B cell (primary cell): ENCODE data around the gene EXOC6B. TPM values are rescaled to one million over a fixed set of nuclear protein-coding genes. Genes with fewer than 3 reads are reported as not detected.

ENCODE experiments used
- ATAC-seq: fragments of 200-7000 bp; cut with Tn5 transposase; one replicate; pipeline ENCODE4 v1.10.0; 2021; ENCODE audit warnings: low read depth, mild to moderate bottlenecking, moderate number of reproducible peaks, moderate library complexity
- CTCF ChIA-PET: fragments of 350-600 bp; sonication (Branson Sonifier 250); formaldehyde crosslinking; loops from one replicate; lab custom pipeline; 2021; ENCODE audit warnings: antibody characterized with exemption, inconsistent platforms; lab: Charles Lee
- POLR2A ChIA-PET: fragments of 350-600 bp; sonication (Branson Sonifier 250); formaldehyde crosslinking; loops from one replicate; lab custom pipeline; 2021; ENCODE audit warnings: antibody characterized with exemption; lab: Charles Lee
- DNase-seq: peaks from one replicate; pipeline ENCODE4 v3.0.0; 2013
- H2AFZ ChIP-seq: 2 replicates; pipeline ENCODE4 v1.6.1; 2012; ENCODE audit warnings: mild to moderate bottlenecking, low read depth, low read length; ENCODE audit not compliant: insufficient read depth, poor library complexity, severe bottlenecking
- H3K27ac ChIP-seq, 2 donors: 1 replicate in 1 of 2; 2 replicates in 1 of 2; pipeline ENCODE4 v1.5.1; 2012 to 2013; ENCODE audit warnings: low read length in 2 of 2, mild to moderate bottlenecking in 2 of 2, moderate library complexity in 1 of 2
- H3K27me3 ChIP-seq, 4 experiments: fragments of 200-600 bp in 1 of 4; sonication (generic) in 1 of 4; replicated peaks in 1 of 4; 1 replicate in 2 of 4; 2 replicates in 2 of 4; pipeline versions ENCODE4 v1.6.1 to v1.7.0; 2013 to 2016; ENCODE audit warnings: low read length in 3 of 4, mild to moderate bottlenecking in 2 of 4, mixed read lengths in 1 of 4, moderate library complexity in 1 of 4; ENCODE audit not compliant: insufficient read depth in 4 of 4, control insufficient read depth in 3 of 4; ENCODE audit errors: control extremely low read depth in 1 of 4
- H3K36me3 ChIP-seq, 2 experiments: replicated peaks in 1 of 2; 1 replicate in 1 of 2; 2 replicates in 1 of 2; pipeline versions ENCODE4 v1.6.1 to v1.7.1; 2013; ENCODE audit warnings: low read length in 1 of 2; ENCODE audit not compliant: insufficient read depth in 2 of 2, control insufficient read depth in 1 of 2; ENCODE audit errors: control extremely low read depth in 1 of 2, extremely low read depth in 1 of 2
- H3K4me1 ChIP-seq, 2 donors: fragments of 200-600 bp in 1 of 2; sonication (generic) in 1 of 2; 1 replicate in 1 of 2; 2 replicates in 1 of 2; pipeline versions ENCODE4 v1.5.1 to v1.6.1; 2013 to 2017; ENCODE audit warnings: low read length in 2 of 2; ENCODE audit not compliant: control insufficient read depth in 2 of 2, insufficient read depth in 2 of 2
- H3K4me2 ChIP-seq: replicated peaks from 2 replicates; pipeline ENCODE3; 2012; ENCODE audit warnings: mild to moderate bottlenecking, low read depth, low read length; ENCODE audit not compliant: poor library complexity, severe bottlenecking
- H3K4me3 ChIP-seq, 5 experiments: fragments of 200-600 bp in 1 of 5; sonication (generic) in 1 of 5; 1 replicate in 3 of 5; 2 replicates in 2 of 5; pipeline versions ENCODE4 v1.5.1 to v1.7.0; 2011 to 2016; ENCODE audit warnings: low read length in 4 of 5, mild to moderate bottlenecking in 4 of 5, low read depth in 2 of 5, control low read depth in 1 of 5, moderate library complexity in 1 of 5; ENCODE audit not compliant: insufficient read depth in 1 of 5; ENCODE audit errors: control extremely low read depth in 1 of 5, extremely low read depth in 1 of 5
- H3K79me2 ChIP-seq: fragments of 200-600 bp; sonication (generic); one replicate; pipeline ENCODE4 v1.6.0; 2016; ENCODE audit warnings: low read length; ENCODE audit not compliant: control insufficient read depth, insufficient read depth
- H3K9ac ChIP-seq: fragments of 200-600 bp; sonication (generic); 2 replicates; pipeline ENCODE4 v1.6.1; 2017; ENCODE audit warnings: mild to moderate bottlenecking, low read length, moderate library complexity
- H3K9me3 ChIP-seq, 3 donors: one replicate each; pipeline versions ENCODE4 v1.6.1 to v1.7.1; 2013; ENCODE audit warnings: low read length in 2 of 3; ENCODE audit not compliant: control insufficient read depth in 2 of 3, insufficient read depth in 1 of 3; ENCODE audit errors: control extremely low read depth in 1 of 3
- H4K20me1 ChIP-seq: 2 replicates; pipeline ENCODE4 v1.6.0; 2012; ENCODE audit warnings: mild to moderate bottlenecking, low read length; ENCODE audit not compliant: insufficient read depth, control insufficient read depth, poor library complexity, severe bottlenecking
- H3K27ac Mint-ChIP-seq: one replicate; pipeline ENCODE4 v1.8.0; 2021; ENCODE audit warnings: mixed read lengths
- H3K27me3 Mint-ChIP-seq: one replicate; pipeline ENCODE4 v1.8.0; 2021; ENCODE audit warnings: mixed read lengths
- H3K4me1 Mint-ChIP-seq: one replicate; pipeline ENCODE4 v1.8.0; 2021; ENCODE audit warnings: mixed read lengths
- H3K4me3 Mint-ChIP-seq: one replicate; pipeline ENCODE4 v1.8.0; 2021; ENCODE audit warnings: mixed read lengths
- H3K9me3 Mint-ChIP-seq: one replicate; pipeline ENCODE4 v1.8.0; 2022; ENCODE audit warnings: mixed read lengths; ENCODE audit not compliant: insufficient read depth
- CTCF ChIP-seq: fragments of 200-600 bp; IDR thresholded peaks from one replicate; pipeline ENCODE4 v1.8.0; 2022; ENCODE audit warnings: antibody characterized with exemption, mild to moderate bottlenecking
- EZH2 ChIP-seq: IDR thresholded peaks from 2 replicates; pipeline ENCODE4 v1.6.1; 2012; ENCODE audit warnings: borderline replicate concordance, low read depth, mild to moderate bottlenecking, moderate library complexity, low read length; ENCODE audit not compliant: insufficient read depth, poor library complexity, severe bottlenecking
- WGBS: methylation state at CpG from one replicate; pipeline ENCODE4 v1.1.5; 2013; ENCODE audit warnings: missing lambda C conversion rate; ENCODE audit not compliant: insufficient coverage; 5-methylcytosine and 5-hydroxymethylcytosine counted together
- intact Hi-C: fragments of 100-400 bp; cut with micrococcal nuclease; formaldehyde crosslinking; loops from one replicate; pipeline ENCODE4 v1.10.0; 2022
- polyA plus RNA-seq: library from polyadenylated mRNA; depleted of rRNA; stranded (reverse); fragments of >200 nt; gene quantifications from 2 replicates; pipeline ENCODE4 v1.2.3, GENCODE V29; 2012
- total RNA-seq, 2 donors: library from RNA; stranded (reverse); fragments of 120-200 nt in 1 of 2; gene quantifications; 1 replicate in 1 of 2; 2 replicates in 1 of 2; pipeline versions ENCODE4 v1.2.3 to v1.2.4, GENCODE V29; 2013 to 2022

Gene EXOC6B
- total and polyA plus RNA-seq, 2 donors (not counting 1 experiment from before 2014, with no cell fraction given), result 4.8 to 22.6 TPM

GRCh38 chr2:72770879-72771461 lies 54.9 kb downstream of the EXOC6B start:
- Mint-ChIP-seq H3K27ac (no peak overlapping the region), H3K4me3 (no peak overlapping the region), H3K9me3 (no peaks in the 10 kb centered on the region), H3K4me1 (no peaks in the 10 kb centered on the region), H3K27me3 (no peaks in the 10 kb centered on the region)
- Histone ChIP-seq H4K20me1 (no peaks in the 10 kb centered on the region), H3K4me2 (no peak overlapping the region), H3K4me3 (no peak overlapping the region), H3K79me2 (no peaks in the 10 kb centered on the region), H3K27ac (no peak overlapping the region), H3K36me3 (no peaks in the 10 kb centered on the region), H3K9me3 (no peaks in the 10 kb centered on the region), H3K4me1 (no peaks in the 10 kb centered on the region), H3K27me3 (no peaks in the 10 kb centered on the region), H3K9ac (no peak overlapping the region), H2AFZ (no peak overlapping the region)
- WGBS, result no CpG with 5 or more reads among the region's 2 CpGs
- CTCF ChIA-PET, result interaction anchor here (0.5 to 2.4 kb wide), 9 partner anchors 12 to 406 kb away, joined by 3 to 19 read pairs (median 10); no protein-coding TSS in a partner anchor
- TF ChIP-seq EZH2, result no peak
- peak; percentile 97 for TF ChIP-seq CTCF
- DNase-seq (peak; percentile 72), ATAC-seq (no peak)
- intact Hi-C loops, result loop anchor here (1.0 to 10.0 kb wide), 4 partner anchors 54 to 442 kb away; partner anchors contain the start of gene EXOC6B
- POLR2A ChIA-PET, result no interaction called here

GRCh38 chr2:72765997-72766609 lies 59.7 kb downstream of the EXOC6B start:
- Histone ChIP-seq H4K20me1 (no peaks in the 10 kb centered on the region), H3K27ac (no peak overlapping the region), H3K79me2 (no peaks in the 10 kb centered on the region), H3K36me3 (no peaks in the 10 kb centered on the region), H3K9me3 (peaks cover 2 to 13% (median 10%) of the 10 kb centered on the region in 3 donors), H3K4me1 (no peaks in the 10 kb centered on the region), H2AFZ (no peak overlapping the region), H3K4me3 (no peak overlapping the region), H3K9ac (no peak overlapping the region), H3K27me3 (no peaks in the 10 kb centered on the region), H3K4me2 (no peak overlapping the region)
- H3K27ac Mint-ChIP-seq, result no peak overlapping the region
- no peak overlapping the region for H3K4me3 Mint-ChIP-seq
- peaks cover 2% of the 10 kb centered on the region for H3K9me3 Mint-ChIP-seq
- H3K4me1 Mint-ChIP-seq, result no peaks in the 10 kb centered on the region
- intact Hi-C loops, result no loop called here
- H3K27me3 Mint-ChIP-seq, result no peaks in the 10 kb centered on the region
- no peak for ATAC-seq
- TF ChIP-seq CTCF (no peak), EZH2 (no peak)
- no peak for DNase-seq
- no CpG with 5 or more reads among the region's 2 CpGs for WGBS
- ChIA-PET POLR2A (no interaction called here), CTCF (interaction anchor here (2.0 kb wide), 1 partner anchor 97 kb away, joined by 4 read pairs; no protein-coding TSS in a partner anchor)
